HG03196 (cell line): Measurements from ENCODE around the gene ARL10.
A peak's percentile ranks its signal among the peaks of the same experiment; 100 is the strongest.

ENCODE experiments used
- ATAC-seq: cut with Tn5 transposase; IDR thresholded peaks from one replicate; pipeline ENCODE4 v1.9.1; 2021; ENCODE audit not compliant: unreplicated experiment

ARL10 gene

GRCh38 chr5:176410486-176411180, 45.3 kb downstream of the ARL10 start:
- no peak for ATAC-seq

GRCh38 chr5:176412517-176413254, 47.4 kb downstream of the ARL10 start:
- no peak for ATAC-seq

GRCh38 chr5:176413255-176413565, 47.9 kb downstream of the ARL10 start:
- no peak for ATAC-seq

GRCh38 chr5:176413709-176414191, 48.5 kb downstream of the ARL10 start:
- ATAC-seq: no peak

GRCh38 chr5:176414704-176415103, 49.4 kb downstream of the ARL10 start:
- no peak for ATAC-seq

- ATAC-seq: peak; percentile 5
Observed at GRCh38 chr5:176415240-176415951, 50.1 kb downstream of the ARL10 start.

- ATAC-seq: peak; percentile 92
Observed at GRCh38 chr5:176415952-176416924, 51.0 kb downstream of the ARL10 start, which contains the start of gene CLTB. TSS of gene CLTB (minus strand) at chr5:176416539. CDS start at chr5:176416363, 176 bp downstream.

GRCh38 chr5:176416965-176417364, 51.7 kb downstream of the ARL10 start:
- no peak for ATAC-seq

GRCh38 chr5:176418251-176418650, 53.0 kb downstream of the ARL10 start:
- no peak for ATAC-seq

- no peak for ATAC-seq
Observed at GRCh38 chr5:176420086-176420485, 54.8 kb downstream of the ARL10 start.

- no peak for ATAC-seq
Observed at GRCh38 chr5:176420972-176421544, 55.8 kb downstream of the ARL10 start.

GRCh38 chr5:176424181-176424580, 58.9 kb downstream of the ARL10 start:
- ATAC-seq: no peak

GRCh38 chr5:176425138-176425537, 59.9 kb downstream of the ARL10 start:
- no peak for ATAC-seq

- ATAC-seq: no peak
Observed at GRCh38 chr5:176425791-176426190, 60.5 kb downstream of the ARL10 start.

- no peak for ATAC-seq
Observed at GRCh38 chr5:176426876-176427275, 61.6 kb downstream of the ARL10 start.

GRCh38 chr5:176427971-176428370, 62.7 kb downstream of the ARL10 start:
- ATAC-seq: no peak

- no peak for ATAC-seq
Observed at GRCh38 chr5:176429972-176430371, 64.7 kb downstream of the ARL10 start.
